ENCODE data around the gene KRTAP5-10. TPM values are rescaled to one million over a fixed set of nuclear protein-coding genes. Genes with fewer than 3 reads are reported as not detected.
"Not testable (repeated sequence)": the region's sequence is repeated elsewhere in the genome, so short reads cannot be mapped to it uniquely, and the experiment has no call there.

Gene KRTAP5-10
- total and polyA plus RNA-seq, 2 donors (not counting 1 experiment from before 2014, with no cell fraction given): not detected

GRCh38 chr11:71527576-71528210, 37.7 kb upstream of the KRTAP5-10 start:
- Histone ChIP-seq H3K9me3 (ENCODE audit: control insufficient read depth, insufficient read depth, low read depth, low read length) (no peaks in the 10 kb centered on the region), H3K4me1 (ENCODE audit: control insufficient read depth, extremely low read depth, insufficient read depth, low read length) (no peaks in the 10 kb centered on the region), H4K20me1 (ENCODE audit: control insufficient read depth, extremely low read depth, insufficient read depth, low read length) (no peaks in the 10 kb centered on the region), H3K4me2 (ENCODE audit: extremely low read depth, insufficient read depth, low read length) (no peak overlapping the region), H3K79me2 (ENCODE audit: control insufficient read depth, insufficient read depth, low read length) (no peaks in the 10 kb centered on the region), H3K27ac (ENCODE audit: insufficient read depth, low read length) (no peak overlapping the region), H3K9ac (ENCODE audit: insufficient read depth, low read length) (no peak overlapping the region), H3K4me3 (replicated peaks in 1 of 4; ENCODE audit: control extremely low read depth in 1 of 4, insufficient read depth in 1 of 4, low read depth in 3 of 4, low read length in 4 of 4) (no peak overlapping the region), H3K36me3 (ENCODE audit: control insufficient read depth, insufficient read depth, low read length) (no peaks in the 10 kb centered on the region), H2AFZ (ENCODE audit: low read length) (no peak overlapping the region), H3K27me3 (ENCODE audit: control insufficient read depth, insufficient read depth, low read length) (no peaks in the 10 kb centered on the region)
- DNase-seq (ENCODE audit: low read depth in 2 of 2): no peak
- no peak for TF ChIP-seq EZH2 (IDR thresholded peaks at IDR 0.05; ENCODE audit: low read length, missing control alignments)
- TF ChIP-seq CTCF (conservative IDR thresholded peaks at IDR 0.05 in 1 of 2, IDR thresholded peaks at IDR 0.05 in 1 of 2; ENCODE audit: low read depth in 1 of 2, low read length in 2 of 2): no peak

- no peaks in the 10 kb centered on the region for H3K27me3 ChIP-seq (ENCODE audit: control insufficient read depth, insufficient read depth, low read length)
- no peak overlapping the region for H2AFZ ChIP-seq (ENCODE audit: low read length)
These were observed 34.8 kb upstream of the KRTAP5-10 start for GRCh38 chr11:71530602-71531001.

GRCh38 chr11:71532036-71532610, 33.2 kb upstream of the KRTAP5-10 start:
- H3K4me2 ChIP-seq (ENCODE audit: extremely low read depth, insufficient read depth, low read length): no peak overlapping the region
- H3K36me3 ChIP-seq (ENCODE audit: control insufficient read depth, insufficient read depth, low read length): no peaks in the 10 kb centered on the region
- H2AFZ ChIP-seq (ENCODE audit: low read length): no peak overlapping the region
- H3K27me3 ChIP-seq (ENCODE audit: control insufficient read depth, insufficient read depth, low read length): no peaks in the 10 kb centered on the region
- no peaks in the 10 kb centered on the region for H3K79me2 ChIP-seq (ENCODE audit: control insufficient read depth, insufficient read depth, low read length)
- TF ChIP-seq CTCF (conservative IDR thresholded peaks at IDR 0.05 in 1 of 2, IDR thresholded peaks at IDR 0.05 in 1 of 2; ENCODE audit: low read depth in 1 of 2, low read length in 2 of 2) (no peak), EZH2 (IDR thresholded peaks at IDR 0.05; ENCODE audit: low read length, missing control alignments) (no peak)
- H3K9ac ChIP-seq (ENCODE audit: insufficient read depth, low read length): no peak overlapping the region
- H3K4me1 ChIP-seq (ENCODE audit: control insufficient read depth, extremely low read depth, insufficient read depth, low read length): no peaks in the 10 kb centered on the region
- H3K4me3 ChIP-seq (replicated peaks in 1 of 4; ENCODE audit: control extremely low read depth in 1 of 4, insufficient read depth in 1 of 4, low read depth in 3 of 4, low read length in 4 of 4): no peak overlapping the region
- H4K20me1 ChIP-seq (ENCODE audit: control insufficient read depth, extremely low read depth, insufficient read depth, low read length): no peaks in the 10 kb centered on the region
- H3K9me3 ChIP-seq (ENCODE audit: control insufficient read depth, insufficient read depth, low read depth, low read length): no peaks in the 10 kb centered on the region
- no peak for DNase-seq (ENCODE audit: low read depth in 2 of 2)
- H3K27ac ChIP-seq (ENCODE audit: insufficient read depth, low read length): no peak overlapping the region

More at GRCh38 chr11:71530602-71531001, 34.8 kb upstream of the KRTAP5-10 start:
- TF ChIP-seq CTCF (conservative IDR thresholded peaks at IDR 0.05 in 1 of 2, IDR thresholded peaks at IDR 0.05 in 1 of 2; ENCODE audit: low read depth in 1 of 2, low read length in 2 of 2): no peak
- TF ChIP-seq EZH2 (IDR thresholded peaks at IDR 0.05; ENCODE audit: low read length, missing control alignments): no peak
- no peak overlapping the region for H3K27ac ChIP-seq (ENCODE audit: insufficient read depth, low read length)
- no peak overlapping the region for H3K4me3 ChIP-seq (replicated peaks in 1 of 4; ENCODE audit: control extremely low read depth in 1 of 4, insufficient read depth in 1 of 4, low read depth in 3 of 4, low read length in 4 of 4)
- H3K36me3 ChIP-seq (ENCODE audit: control insufficient read depth, insufficient read depth, low read length): no peaks in the 10 kb centered on the region
- no peak overlapping the region for H3K9ac ChIP-seq (ENCODE audit: insufficient read depth, low read length)
- no peak for DNase-seq (ENCODE audit: low read depth in 2 of 2)
- H3K79me2 ChIP-seq (ENCODE audit: control insufficient read depth, insufficient read depth, low read length): no peaks in the 10 kb centered on the region
- no peak overlapping the region for H3K4me2 ChIP-seq (ENCODE audit: extremely low read depth, insufficient read depth, low read length)
- no peaks in the 10 kb centered on the region for H4K20me1 ChIP-seq (ENCODE audit: control insufficient read depth, extremely low read depth, insufficient read depth, low read length)
- H3K9me3 ChIP-seq (ENCODE audit: control insufficient read depth, insufficient read depth, low read depth, low read length): no peaks in the 10 kb centered on the region
- no peaks in the 10 kb centered on the region for H3K4me1 ChIP-seq (ENCODE audit: control insufficient read depth, extremely low read depth, insufficient read depth, low read length)

- not testable (repeated sequence) for H3K4me2 ChIP-seq (ENCODE audit: extremely low read depth, insufficient read depth, low read length); H4K20me1 ChIP-seq (ENCODE audit: control insufficient read depth, extremely low read depth, insufficient read depth, low read length); H3K4me3 ChIP-seq (replicated peaks in 1 of 4; ENCODE audit: control extremely low read depth in 1 of 4, insufficient read depth in 1 of 4, low read depth in 3 of 4, low read length in 4 of 4); H3K9me3 ChIP-seq (ENCODE audit: control insufficient read depth, insufficient read depth, low read depth, low read length); H3K9ac ChIP-seq (ENCODE audit: insufficient read depth, low read length); H3K36me3 ChIP-seq (ENCODE audit: control insufficient read depth, insufficient read depth, low read length); H3K27ac ChIP-seq (ENCODE audit: insufficient read depth, low read length); DNase-seq (ENCODE audit: low read depth in 2 of 2); H3K4me1 ChIP-seq (ENCODE audit: control insufficient read depth, extremely low read depth, insufficient read depth, low read length); H3K79me2 ChIP-seq (ENCODE audit: control insufficient read depth, insufficient read depth, low read length); H3K27me3 ChIP-seq (ENCODE audit: control insufficient read depth, insufficient read depth, low read length); H2AFZ ChIP-seq (ENCODE audit: low read length)
These were observed 30.4 kb upstream of the KRTAP5-10 start for GRCh38 chr11:71534711-71535608.

All from fibroblast of lung (primary cell).